A673 (cell line): ENCODE measurements around the gene CELSR1. TPM values are rescaled to one million over a fixed set of nuclear protein-coding genes. Genes with fewer than 3 reads are reported as not detected.

ENCODE experiments used
- BruUV-seq: library from RNA; stranded (reverse); fragments of 400-500 nt; replicated peaks from 2 replicates; lab custom pipeline; 2021; lab: Mats Ljungman, UMichigan
- CTCF ChIA-PET: fragments of 300-600 bp; sonication (Branson Sonifier 250); formaldehyde crosslinking; loops from one replicate; lab custom pipeline; 2022; ENCODE audit warnings: antibody characterized with exemption; lab: Charles Lee
- POLR2A ChIA-PET: fragments of 300-600 bp; sonication (Branson Sonifier 250); formaldehyde crosslinking; loops from one replicate; lab custom pipeline; 2022; ENCODE audit warnings: antibody characterized with exemption; ENCODE audit not compliant: low non-redundant PET; lab: Charles Lee
- DNase-seq: peaks from one replicate; pipeline ENCODE4 v3.0.0-alpha.2; 2015; ENCODE audit warnings: low spot score
- H3K27ac ChIP-seq: fragments of 200-600 bp; sonication (generic); 2 replicates; pipeline ENCODE4 v1.5.1; 2016; ENCODE audit warnings: mixed run types, low read depth, mild to moderate bottlenecking, mixed read lengths, antibody characterized with exemption, low read length; ENCODE audit not compliant: poor library complexity, severe bottlenecking
- H3K27me3 ChIP-seq: fragments of 200-600 bp; sonication (generic); replicated peaks from 2 replicates; pipeline ENCODE4 v1.6.1; 2017; ENCODE audit warnings: mixed run types, low read depth, mild to moderate bottlenecking, mixed read lengths, antibody characterized with exemption, low read length; ENCODE audit not compliant: insufficient read depth, poor library complexity
- H3K36me3 ChIP-seq: fragments of 200-600 bp; sonication (generic); 2 replicates; pipeline ENCODE4 v1.6.1; 2016; ENCODE audit warnings: mixed run types, mild to moderate bottlenecking, mixed read lengths, antibody characterized with exemption, low read length; ENCODE audit not compliant: insufficient read depth, poor library complexity, severe bottlenecking
- H3K4me1 ChIP-seq: fragments of 200-600 bp; sonication (generic); 2 replicates; pipeline ENCODE4 v1.6.1; 2017; ENCODE audit warnings: mixed run types, mild to moderate bottlenecking, mixed read lengths, antibody characterized with exemption, low read length; ENCODE audit not compliant: insufficient read depth, poor library complexity, severe bottlenecking
- H3K4me3 ChIP-seq: fragments of 200-600 bp; sonication (generic); 2 replicates; pipeline ENCODE4 v1.5.1; 2016; ENCODE audit warnings: low read depth, mixed run types, mild to moderate bottlenecking, mixed read lengths, low read length; ENCODE audit not compliant: poor library complexity, severe bottlenecking
- H3K9me3 ChIP-seq: fragments of 200-600 bp; sonication (generic); 2 replicates; pipeline ENCODE4 v1.6.1; 2016; ENCODE audit warnings: mixed run types, low read depth, mild to moderate bottlenecking, mixed read lengths, antibody characterized with exemption, low read length; ENCODE audit not compliant: poor library complexity, severe bottlenecking
- CTCF ChIP-seq: fragments of 300-800, 200-600 bp; sonication (generic); conservative IDR thresholded peaks from 2 replicates; pipeline ENCODE4 v1.5.1; 2017; ENCODE audit warnings: low read depth, mild to moderate bottlenecking, antibody characterized with exemption, low read length, moderate library complexity, mixed read lengths
- EZH2 ChIP-seq: fragments of 200-600 bp; sonication (generic); IDR thresholded peaks from 2 replicates; pipeline ENCODE4 v1.6.1; 2017; ENCODE audit warnings: borderline replicate concordance, low read depth, mild to moderate bottlenecking, mixed read lengths, antibody characterized with exemption, low read length; ENCODE audit not compliant: poor library complexity, severe bottlenecking
- intact Hi-C: fragments of 100-400 bp; cut with micrococcal nuclease; formaldehyde crosslinking; loops from one replicate; pipeline ENCODE4 v1.10.0; 2022; ENCODE audit not compliant: unreplicated experiment
- total RNA-seq: library from RNA; stranded (reverse); gene quantifications from 2 replicates; pipeline ENCODE4 v1.2.3, GENCODE V29; 2021

The CELSR1 gene
- total RNA-seq, 1 experiment from 2014 or later: 2.3 TPM

- peaks cover 48% of the 10 kb centered on the region for H3K36me3 ChIP-seq
- BruUV-seq: no TSS peak
- no peak overlapping the region for H3K4me3 ChIP-seq
- intact Hi-C loops: no loop called here
- ChIA-PET CTCF (no interaction called here), POLR2A (no interaction called here)
- peaks cover 12% of the 10 kb centered on the region for H3K4me1 ChIP-seq
- no peak overlapping the region for H3K27ac ChIP-seq
- DNase-seq: no peak
- TF ChIP-seq CTCF: no peak
- no peak for TF ChIP-seq EZH2
- no peaks in the 10 kb centered on the region for H3K9me3 ChIP-seq
- H3K27me3 ChIP-seq: no peaks in the 10 kb centered on the region
Measured at GRCh38 chr22:46353483-46354105, 183.8 kb downstream of the CELSR1 start.

- POLR2A ChIA-PET: no interaction called here
- peaks cover 12% of the 10 kb centered on the region for H3K4me1 ChIP-seq
- TF ChIP-seq EZH2: no peak
- TF ChIP-seq CTCF: no peak
- H3K27me3 ChIP-seq: no peaks in the 10 kb centered on the region
- intact Hi-C loops: no loop called here
- peak overlapping the region; percentile 29 for H3K27ac ChIP-seq
- DNase-seq: peak; percentile 67
- CTCF ChIA-PET: no interaction called here
- H3K4me3 ChIP-seq: no peak overlapping the region
- H3K9me3 ChIP-seq: no peaks in the 10 kb centered on the region
- no TSS peak for BruUV-seq
- H3K36me3 ChIP-seq: peaks cover 55% of the 10 kb centered on the region
Measured at GRCh38 chr22:46352691-46353386, 184.6 kb downstream of the CELSR1 start.

- ChIA-PET POLR2A (no interaction called here), CTCF (no interaction called here)
- TF ChIP-seq EZH2: no peak
- no peak for TF ChIP-seq CTCF
- Histone ChIP-seq H3K27ac (peak overlapping the region; percentile 29), H3K27me3 (no peaks in the 10 kb centered on the region), H3K36me3 (peaks cover 55% of the 10 kb centered on the region), H3K4me1 (peaks cover 12% of the 10 kb centered on the region), H3K9me3 (no peaks in the 10 kb centered on the region), H3K4me3 (no peak overlapping the region)
- BruUV-seq: no TSS peak
- no peak for DNase-seq
- intact Hi-C loops: no loop called here
Measured at GRCh38 chr22:46352276-46352675, 185.1 kb downstream of the CELSR1 start.
